Epithelial cell of esophagus (primary cell): ENCODE measurements around the gene FYCO1.

Source experiments
- DNase-seq: peaks from one replicate; pipeline ENCODE4 v3.0.0; 2010; ENCODE audit warnings: low read depth
- H3K4me3 ChIP-seq: 2 replicates; pipeline ENCODE4 v1.5.1; 2011; ENCODE audit warnings: mild to moderate bottlenecking, low read length, control low read depth
- CTCF ChIP-seq: IDR thresholded peaks from 2 replicates; pipeline ENCODE4 v1.5.1; 2011; ENCODE audit warnings: low read depth, mild to moderate bottlenecking, low read length, control low read depth, inconsistent platforms; ENCODE audit not compliant: insufficient read depth; ENCODE audit errors: missing control alignments

Gene FYCO1

GRCh38 chr3:45885979-45886705 is 109.5 kb downstream of the FYCO1 start, which contains the start of gene CCR9:
Gene CCR9 (plus strand): TSS chr3:45886543. CDS start chr3:45894934, 8,391 bp downstream.
- no peak for DNase-seq
- H3K4me3 ChIP-seq: no peak within 1 kb of the TSS
- TF ChIP-seq CTCF: no peak

- no peak overlapping the region for H3K4me3 ChIP-seq
- DNase-seq: no peak
- TF ChIP-seq CTCF: no peak
Observed at GRCh38 chr3:45884368-45885201, 111.0 kb downstream of the FYCO1 start.

GRCh38 chr3:45881078-45882022 is 114.3 kb downstream of the FYCO1 start:
- DNase-seq: peak; percentile 61
- H3K4me3 ChIP-seq: no peak overlapping the region
- no peak for TF ChIP-seq CTCF

GRCh38 chr3:45880725-45881077 is 114.9 kb downstream of the FYCO1 start:
- no peak for DNase-seq
- no peak for TF ChIP-seq CTCF
- no peak overlapping the region for H3K4me3 ChIP-seq

- no peak overlapping the region for H3K4me3 ChIP-seq
- no peak for TF ChIP-seq CTCF
- DNase-seq: no peak
Observed at GRCh38 chr3:45878124-45878523, 117.5 kb downstream of the FYCO1 start.

GRCh38 chr3:45874677-45875346 is 120.8 kb downstream of the FYCO1 start:
- DNase-seq: no peak
- no peak for TF ChIP-seq CTCF
- H3K4me3 ChIP-seq: no peak overlapping the region
